Muscle of arm (tissue), 12 donors: ENCODE data around the gene STUM. TPM values are rescaled to one million over a fixed set of nuclear protein-coding genes. Genes with fewer than 3 reads are reported as not detected.

Source experiments
- DNase-seq: peaks from one replicate; pipeline ENCODE4 v3.0.0-alpha.2; 2013
- polyA plus RNA-seq, 12 donors: library from polyadenylated mRNA; unstranded; fragments of 120-200 nt; gene quantifications; one replicate each; pipeline ENCODE4 v1.2.1, GENCODE V29; 2013; ENCODE audit not compliant: insufficient read length in 12 of 12

Gene STUM
- polyA plus RNA-seq, 12 donors = 6.2 to 19.8 (median 12.9) TPM; not detected in 1

DNA sequence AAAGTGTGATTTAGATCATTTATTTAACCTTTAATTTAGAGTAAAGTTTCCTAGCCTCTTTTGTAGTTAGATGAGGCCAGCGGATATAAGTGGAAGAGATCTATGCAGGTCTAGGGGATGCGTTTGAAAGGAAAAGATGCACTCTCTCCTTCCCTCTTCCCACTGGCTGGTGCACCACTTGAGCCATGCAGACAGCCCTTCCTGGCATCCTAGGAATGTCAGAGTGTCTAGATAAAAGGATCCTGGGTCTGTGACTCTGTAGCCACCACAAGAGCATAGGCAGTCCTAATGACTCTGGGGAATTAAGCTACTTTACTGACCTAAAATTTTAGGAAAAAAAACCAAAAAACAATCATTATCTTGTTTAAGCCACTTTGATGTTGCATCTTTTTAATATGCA, 16.0 kb upstream of the STUM start:
- no peak for DNase-seq

DNA sequence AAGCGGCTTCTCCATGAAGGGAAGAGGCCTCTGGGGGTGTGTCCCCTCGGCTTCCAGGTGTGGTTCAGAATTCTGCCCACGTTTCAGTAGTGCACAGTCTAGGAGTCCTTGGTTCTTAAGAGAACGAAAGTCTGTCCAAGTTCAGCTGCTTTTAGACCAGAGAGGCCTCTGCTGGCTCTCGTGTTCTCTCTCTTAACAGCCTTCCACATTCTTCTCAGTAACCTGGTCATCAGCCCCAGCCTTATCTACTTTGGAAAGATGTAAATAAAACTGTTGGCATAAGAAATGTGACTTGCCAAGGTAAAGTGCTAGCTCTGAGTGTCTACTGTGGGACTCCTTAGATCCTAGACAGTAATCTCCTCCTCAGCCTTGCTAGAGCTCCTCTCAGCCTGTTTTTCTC, 15.3 kb upstream of the STUM start:
- DNase-seq = no peak

DNA sequence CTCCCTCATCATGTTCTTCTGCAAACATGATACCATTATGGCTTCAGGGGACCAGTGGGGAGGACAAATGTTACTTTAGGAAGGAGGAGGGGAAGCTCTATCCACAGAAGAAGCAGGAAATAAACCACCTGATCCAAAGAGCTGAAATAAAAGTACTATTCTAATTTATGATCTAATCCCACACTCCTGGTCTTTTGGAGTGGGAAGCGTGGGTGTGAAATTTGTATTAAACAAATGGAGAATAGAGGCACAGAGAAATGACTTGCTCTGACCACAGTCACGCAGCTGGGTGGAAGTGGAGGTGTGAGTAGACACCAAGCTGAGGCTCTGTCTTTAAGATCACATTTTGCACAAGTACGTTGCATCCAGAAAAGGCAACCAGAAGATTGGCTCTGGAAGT, 14.5 kb upstream of the STUM start:
- DNase-seq = no peak

DNA sequence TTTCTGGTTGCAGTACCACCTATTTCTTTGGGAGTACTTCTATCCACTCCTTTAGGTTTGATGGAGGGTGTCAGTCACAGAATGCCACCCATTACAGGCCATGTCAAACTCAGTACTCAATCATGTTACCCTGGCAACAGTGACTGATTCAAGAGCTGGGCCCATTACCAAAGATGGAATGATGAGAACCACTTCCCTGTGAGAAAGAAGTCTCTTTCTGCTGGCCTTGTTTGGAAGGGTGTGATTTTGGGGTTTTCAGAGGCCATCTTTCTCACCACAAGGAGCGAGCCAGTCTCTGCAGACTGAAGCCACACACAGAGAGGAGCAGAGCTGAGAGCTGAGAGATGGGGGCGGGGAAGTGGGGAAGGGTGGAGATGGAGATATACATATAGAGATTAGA, 13.9 kb upstream of the STUM start:
- no peak for DNase-seq

DNA sequence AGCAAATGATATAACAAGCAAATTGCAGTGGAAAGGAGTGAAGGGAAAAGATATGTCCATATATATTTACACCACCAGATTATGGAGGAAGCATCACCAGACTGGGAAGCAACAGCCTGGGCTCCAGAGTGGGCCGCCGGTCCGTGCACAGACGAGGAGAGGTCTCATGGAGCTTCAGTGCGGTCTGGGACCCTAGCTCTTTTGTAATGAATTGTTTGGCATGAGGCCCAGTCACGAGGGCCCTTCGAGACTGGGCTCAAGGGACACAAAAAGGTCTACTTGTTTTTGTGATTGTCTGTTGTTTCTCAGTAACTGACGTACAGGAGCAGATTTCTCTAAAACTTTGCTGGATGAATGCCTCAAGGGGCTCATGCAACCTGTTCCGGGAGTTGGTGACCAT, 12.9 kb upstream of the STUM start:
- no peak for DNase-seq

DNA sequence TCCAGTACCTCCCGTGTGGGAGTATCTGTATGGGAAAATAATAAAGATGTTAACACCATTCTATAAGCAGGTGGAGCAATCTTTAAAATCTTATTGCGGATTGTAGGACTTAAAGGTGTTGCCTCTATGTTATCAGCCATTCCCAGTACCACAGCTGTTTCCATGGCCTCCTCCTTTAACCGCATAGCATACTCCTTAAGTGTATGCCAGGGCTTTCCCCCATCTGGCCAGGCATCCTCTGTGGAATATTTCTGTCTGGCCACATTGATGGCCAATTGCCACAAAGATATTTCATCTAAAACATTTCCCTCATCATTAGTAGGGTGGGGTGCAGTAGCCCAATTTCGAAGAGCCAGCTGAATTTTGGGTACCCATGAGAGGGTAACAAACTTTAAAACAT, 7.3 kb upstream of the STUM start:
- no peak for DNase-seq

DNA sequence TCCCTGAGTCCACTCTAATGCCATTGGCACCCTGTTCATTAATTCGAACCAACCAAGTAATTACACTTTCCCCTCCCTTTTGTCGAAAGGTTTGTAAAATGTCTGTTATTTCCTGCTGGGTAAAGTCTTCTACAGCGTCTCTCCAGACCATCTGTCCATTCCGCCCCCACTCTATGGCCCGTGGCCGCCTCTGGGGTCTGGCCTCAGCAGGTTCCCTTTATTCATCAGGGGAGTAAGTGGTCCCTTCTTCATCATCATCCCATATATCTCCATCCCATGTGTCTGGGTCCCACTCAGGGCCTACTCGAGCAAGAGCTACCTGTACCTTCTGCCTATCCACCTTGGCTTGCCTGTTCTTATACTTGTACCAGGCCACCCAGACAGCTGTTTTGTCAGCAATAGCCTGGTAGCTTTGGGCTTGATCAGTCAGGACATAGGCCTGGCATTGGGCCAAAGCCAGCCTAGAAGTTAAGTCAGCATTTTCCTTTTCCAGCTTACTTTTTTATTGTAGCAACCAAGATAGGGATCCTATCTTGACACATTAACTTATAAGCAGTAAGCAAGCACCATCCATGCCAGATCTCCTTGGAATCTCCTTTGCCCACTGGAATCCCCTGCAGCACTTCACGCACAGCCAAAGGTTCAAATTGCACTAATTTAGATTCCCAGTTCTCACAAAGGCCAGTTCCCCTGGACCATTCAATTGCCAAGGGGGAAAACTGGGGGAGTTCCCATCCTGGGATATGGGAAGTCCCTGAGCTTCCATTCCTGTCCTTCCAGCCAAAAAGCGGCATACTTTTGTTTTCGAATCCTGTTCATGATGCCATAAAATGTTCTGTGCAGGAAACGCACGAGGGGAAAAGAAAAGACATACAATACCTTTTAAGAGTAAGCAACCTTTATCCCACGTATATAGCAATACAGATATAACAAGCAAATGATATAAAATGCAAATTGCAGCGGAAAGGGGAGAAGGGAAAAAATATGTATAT, 6.6 kb upstream of the STUM start:
- no peak for DNase-seq

DNA sequence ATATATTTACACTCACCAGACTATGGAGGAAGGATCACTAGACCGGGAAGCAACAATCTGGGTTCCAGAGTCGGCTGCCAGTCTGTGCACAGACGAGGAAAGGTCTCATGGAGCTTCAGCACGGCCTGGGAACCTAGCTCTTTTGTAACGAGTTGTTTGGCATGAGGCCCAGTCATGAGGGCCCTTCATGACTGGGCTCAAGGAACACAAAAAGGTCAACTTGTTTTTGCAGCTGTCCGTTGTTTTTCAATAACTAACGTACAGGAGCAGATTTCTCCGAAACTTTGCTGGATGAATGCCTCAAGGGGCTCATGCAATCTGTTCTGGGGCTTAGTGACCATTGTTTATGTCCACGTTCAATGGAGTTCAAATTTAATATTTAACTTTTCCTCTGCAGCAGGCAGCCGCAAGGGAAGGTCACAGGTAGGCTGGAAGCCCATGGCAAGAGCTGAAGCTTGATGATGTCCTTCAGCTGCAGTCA, 5.9 kb upstream of the STUM start:
- no peak for DNase-seq

DNA sequence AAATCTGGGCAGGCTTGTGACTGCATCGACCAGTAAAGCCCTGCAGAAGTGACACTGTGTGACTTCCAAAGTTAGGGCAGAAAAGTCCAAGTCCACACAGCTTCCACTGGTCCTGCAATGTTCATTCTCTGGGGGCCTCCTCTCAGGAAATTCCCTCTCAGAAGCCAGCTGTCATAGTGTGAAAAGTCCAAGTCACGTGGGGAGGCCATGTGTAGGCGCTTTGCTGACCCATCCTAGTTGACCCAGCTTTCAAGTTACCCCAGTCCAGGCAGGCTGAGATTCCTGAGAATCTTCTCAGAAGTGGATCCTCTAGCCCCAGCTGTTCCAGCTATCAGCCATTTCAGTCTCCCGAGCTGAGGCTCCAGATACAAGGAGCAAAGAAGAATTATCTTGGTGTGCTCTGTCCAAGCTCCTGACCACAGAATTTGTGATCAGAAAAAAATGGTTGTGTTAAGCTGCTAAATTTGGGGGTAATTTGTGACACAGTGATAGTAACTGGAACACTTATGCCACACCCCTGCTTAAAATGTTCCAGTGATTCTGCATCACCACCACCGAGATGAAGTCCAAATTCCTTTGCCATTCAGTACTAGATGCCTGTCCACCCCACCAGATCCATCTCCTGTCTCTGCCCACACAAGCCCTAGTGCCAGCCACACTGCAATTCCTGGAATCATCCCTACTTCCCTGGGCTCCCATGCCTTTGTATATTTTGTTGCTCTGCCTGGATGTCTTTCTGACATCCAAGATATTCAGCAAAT, 2.5 kb upstream of the STUM start:
- DNase-seq = no peak

DNA sequence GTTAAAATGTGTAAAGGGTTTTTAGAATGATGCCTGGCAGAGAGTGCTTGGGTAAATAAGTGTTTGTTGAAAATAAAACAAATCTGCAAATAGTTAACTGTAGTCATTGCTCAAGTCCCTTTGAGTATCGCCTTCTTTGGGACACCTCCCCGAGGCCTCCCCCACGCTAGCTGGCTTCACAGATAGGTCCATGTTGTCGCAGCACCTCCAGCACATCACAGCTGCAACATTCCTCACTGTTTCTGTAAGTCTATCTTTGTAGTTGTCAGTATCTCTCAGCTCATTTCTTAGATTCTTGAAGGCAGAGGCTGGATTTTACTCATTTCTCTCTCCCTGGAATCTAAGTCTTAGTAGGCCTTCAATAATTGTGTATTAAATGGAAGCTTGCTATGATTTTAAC, 1.6 kb upstream of the STUM start:
- DNase-seq = no peak

DNA sequence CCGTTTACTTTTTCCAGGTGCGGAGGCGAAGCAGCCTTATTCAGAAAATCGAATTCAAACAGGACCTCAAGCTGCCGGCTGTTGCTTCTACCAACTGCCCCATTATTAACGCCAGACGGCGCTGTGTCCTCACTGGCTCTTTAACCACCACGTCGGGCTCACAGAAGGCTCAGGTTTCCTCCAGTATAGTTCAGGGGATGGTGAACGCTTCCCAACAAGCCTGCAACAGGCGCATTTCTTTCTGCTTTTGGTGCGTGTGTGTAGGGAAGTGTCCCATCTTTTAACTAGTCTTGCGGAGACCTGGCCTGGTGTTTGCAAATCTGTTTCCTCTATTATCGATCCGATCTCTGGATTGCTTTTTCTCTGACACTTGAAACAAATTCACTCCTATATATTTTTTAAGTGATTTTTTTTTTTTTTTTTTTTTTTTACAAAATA, 791 bp upstream of the STUM start:
- DNase-seq = peak; percentile 91

DNA sequence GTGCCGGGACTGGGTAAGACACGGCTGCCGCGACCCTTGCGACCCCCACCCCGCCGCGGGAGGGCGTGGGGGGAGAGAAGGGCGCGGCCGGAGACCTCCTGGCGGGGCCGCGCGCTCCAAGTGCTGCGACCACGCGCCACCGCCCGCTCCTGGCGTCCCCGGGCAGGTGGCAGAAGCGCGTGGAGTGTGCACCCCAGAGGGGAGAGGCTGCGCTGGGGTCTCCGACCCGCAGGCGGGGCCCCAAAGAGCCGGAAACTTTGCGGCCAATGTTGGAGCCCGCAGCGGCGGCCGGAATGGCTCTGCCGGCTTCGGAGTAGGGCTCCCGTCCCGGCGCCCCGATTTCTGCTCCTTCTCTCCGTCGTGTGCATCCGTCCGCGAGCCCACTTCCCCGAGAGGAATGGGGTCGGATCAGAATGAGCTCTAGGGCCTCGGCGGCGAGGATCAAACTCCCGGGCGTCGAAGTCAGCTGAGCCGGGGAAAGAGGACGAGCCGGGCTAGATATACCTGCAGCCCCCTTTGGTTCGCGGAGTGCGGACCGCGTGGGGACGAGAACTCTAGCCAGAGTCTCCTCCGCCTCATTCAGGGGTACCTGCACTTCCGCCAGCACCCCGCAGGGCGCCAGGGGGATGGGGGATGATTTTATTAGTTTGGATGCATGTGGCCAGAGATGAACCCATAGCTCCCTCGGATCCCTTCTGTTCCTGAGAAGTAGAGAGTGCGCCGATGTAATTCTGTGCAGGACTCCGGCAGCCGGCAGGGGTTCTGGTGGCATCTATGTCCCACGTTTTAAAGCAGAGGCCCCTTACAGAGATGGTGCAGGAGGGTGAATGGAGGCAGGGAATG, 751 bp downstream of the STUM start:
- DNase-seq = no peak

DNA sequence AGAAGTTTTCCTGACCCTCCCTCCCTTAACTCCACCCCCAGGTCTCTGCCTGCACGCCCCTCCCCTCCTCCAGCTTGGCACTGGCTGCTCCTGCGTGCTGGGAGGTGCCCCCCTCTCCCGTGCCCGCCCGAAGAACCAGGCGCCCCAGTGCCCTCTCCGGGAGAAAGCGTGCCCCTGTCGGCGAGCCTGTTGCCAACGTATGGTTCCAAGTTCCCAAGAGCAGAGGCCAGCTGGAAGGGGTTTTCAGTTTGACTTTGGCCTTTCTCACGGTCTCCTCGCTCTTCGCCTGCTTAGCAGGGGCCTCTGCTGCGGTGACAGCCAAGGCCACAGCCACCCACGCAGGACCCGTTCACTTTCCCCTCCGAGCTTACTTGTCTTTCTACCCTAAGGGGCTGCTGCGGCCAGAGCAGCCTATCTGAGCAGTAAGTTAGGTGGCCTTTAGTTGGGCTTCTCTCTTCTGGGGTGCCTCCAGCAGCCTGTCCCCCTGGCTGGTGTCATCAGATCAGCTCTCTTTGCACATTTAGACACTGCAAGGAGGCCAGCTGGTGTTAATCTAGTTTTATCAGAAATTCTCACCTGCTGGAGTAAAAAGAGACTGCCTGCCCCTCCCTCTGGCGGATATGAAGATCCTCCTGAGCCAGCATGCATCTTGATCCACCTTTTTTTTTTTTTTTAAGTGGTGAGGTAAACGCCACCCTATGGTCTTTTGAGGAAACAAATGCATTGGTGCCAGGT, 1.5 kb downstream of the STUM start:
- DNase-seq = no peak

DNA sequence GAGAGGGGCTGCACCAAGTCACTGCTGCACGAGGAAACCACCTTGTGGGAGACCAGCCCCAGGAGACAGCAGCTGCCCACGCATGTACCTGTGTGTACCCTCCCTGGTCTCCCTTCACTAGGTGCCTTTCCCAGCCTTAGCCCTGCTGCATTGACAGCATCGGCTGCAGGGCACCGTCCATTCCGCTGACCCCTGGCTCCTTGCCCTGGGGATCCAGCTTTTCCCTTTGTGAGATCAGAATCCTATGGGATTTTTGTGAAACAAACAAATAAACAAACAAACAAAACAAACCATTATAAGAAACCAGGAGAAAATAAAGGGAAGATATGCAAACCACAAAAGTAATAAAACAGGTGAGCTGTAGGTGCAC, 2.1 kb downstream of the STUM start:
- DNase-seq = no peak

DNA sequence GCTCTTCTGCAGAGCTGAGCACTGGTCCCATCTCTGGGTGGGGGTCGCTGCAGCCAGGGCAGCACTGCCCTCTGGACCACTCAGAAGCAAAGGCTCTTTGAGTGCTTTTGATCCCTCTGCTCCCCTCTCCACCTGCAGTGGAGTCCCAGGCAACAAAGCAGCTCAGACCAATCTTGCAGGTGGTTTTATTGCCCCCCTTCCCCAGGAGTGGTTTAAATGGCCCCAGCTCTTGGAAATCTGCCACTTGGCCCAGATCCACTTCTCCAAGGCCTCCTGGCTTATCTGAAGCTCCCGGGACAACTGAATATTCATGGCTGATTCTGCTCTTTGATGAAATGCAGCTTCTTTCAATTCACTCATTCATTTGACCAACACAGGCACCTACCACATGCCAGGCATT, 2.7 kb downstream of the STUM start:
- DNase-seq = no peak

DNA sequence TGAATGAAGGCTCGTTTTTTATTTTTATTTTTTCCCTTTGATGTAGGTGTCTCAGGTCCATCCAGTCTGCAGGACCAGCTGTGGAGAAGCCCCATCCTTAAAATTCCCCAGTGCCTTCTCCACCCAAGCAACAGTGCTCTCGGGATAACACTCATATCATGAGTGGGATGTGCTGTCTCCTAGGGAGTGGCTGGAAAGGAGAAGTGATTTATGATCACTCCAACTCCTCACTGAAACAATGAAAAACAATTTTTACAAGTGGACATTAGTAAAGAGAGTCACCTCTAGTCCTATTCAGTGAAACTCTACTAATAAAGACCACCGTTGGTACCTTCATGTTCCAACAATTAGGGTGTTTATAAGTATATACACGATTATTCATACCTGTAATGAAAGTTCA, 3.5 kb downstream of the STUM start:
- no peak for DNase-seq

DNA sequence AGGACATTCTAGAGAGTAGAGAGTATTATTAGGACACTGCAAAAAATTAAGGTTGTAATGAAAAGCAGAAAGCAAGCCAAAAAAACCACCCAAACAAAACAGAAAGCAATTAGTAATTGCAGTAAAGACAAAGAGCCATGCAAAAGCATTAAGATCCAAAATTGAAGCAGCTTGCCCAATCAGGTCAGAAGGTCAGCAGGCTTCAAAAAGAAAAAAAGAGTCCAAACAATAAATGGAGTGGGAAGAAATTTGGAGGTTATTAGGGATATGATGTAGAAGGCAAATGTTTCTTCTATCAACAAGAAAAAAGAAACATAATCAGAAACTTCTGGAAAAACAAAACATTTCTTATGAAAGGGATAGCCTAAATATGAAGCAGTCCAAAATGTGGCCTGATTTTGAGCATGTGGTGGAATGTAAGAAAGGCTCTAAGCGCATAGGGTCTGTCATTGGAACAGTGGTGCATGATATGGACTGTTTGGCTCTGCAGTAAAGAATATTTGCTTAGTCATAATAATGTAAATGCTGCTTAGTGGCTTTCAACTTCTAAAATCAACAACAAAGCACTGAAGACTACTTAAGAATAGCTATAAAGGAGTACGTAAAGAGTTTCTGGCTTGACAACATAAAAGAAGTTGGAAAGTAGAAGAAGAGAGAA, 4.8 kb downstream of the STUM start:
- no peak for DNase-seq

DNA sequence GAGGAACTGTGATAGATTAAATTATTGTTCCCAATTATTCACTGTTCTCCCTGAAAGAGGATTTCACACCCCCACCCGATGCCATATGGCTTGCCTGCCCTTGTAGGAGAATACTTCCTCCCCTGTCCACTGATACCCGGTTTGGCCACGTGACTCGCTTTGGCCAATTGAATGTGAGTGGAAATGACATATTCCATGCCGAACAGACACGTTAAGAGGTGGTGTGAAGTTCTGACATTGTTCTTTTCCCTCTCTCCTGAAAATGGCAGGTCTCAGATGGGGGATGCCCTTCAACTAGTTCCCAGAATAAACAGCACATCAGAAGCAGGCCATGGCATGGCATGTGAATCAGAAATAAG, 5.3 kb downstream of the STUM start:
- no peak for DNase-seq

DNA sequence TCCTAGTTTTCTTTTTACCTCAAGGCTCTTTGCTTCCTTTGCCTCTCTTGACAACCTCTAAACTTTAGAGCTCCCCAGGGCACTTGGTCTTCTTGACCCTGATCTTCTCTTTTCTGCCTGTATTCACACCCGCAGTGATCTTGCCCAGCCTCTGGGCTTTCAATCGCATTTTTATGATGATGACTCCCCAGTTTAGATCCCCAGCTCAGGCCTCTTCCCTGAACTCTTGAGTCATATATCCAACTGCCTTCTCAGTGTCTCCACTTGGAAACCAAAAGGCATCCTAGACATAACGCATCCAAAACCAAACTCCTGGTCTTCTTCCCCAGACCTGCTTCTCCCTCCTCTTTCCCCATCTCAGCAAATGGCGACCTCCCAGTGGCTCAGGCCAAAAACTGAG, 6.5 kb downstream of the STUM start:
- DNase-seq = no peak

DNA sequence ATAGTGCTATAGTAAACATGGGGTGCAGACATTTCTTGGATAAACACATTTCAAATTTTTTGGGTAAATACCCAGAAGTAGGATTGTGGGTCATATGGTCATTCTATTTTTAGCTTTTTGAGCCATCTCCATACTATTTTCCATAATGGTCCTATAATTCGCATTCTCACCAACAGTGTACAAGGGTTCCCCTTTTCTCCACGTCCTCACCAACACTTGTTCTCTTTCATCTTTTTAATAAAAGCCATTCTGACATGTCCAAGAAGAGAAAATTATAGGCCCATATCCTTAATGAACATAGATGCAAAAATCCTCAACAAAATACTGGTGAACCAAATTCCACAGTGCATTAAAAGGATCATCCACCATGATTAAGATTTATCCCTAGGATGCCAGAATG, 8.9 kb downstream of the STUM start:
- no peak for DNase-seq
